ENCODE measurements around the gene PALLD. TPM values are rescaled to one million over a fixed set of nuclear protein-coding genes. Genes with fewer than 3 reads are reported as not detected.
A peak's percentile ranks its signal among the peaks of the same experiment; 100 is the strongest.

PALLD gene
- total RNA-seq, 2 donors from 2014 or later = 705 to 752 TPM

DNA sequence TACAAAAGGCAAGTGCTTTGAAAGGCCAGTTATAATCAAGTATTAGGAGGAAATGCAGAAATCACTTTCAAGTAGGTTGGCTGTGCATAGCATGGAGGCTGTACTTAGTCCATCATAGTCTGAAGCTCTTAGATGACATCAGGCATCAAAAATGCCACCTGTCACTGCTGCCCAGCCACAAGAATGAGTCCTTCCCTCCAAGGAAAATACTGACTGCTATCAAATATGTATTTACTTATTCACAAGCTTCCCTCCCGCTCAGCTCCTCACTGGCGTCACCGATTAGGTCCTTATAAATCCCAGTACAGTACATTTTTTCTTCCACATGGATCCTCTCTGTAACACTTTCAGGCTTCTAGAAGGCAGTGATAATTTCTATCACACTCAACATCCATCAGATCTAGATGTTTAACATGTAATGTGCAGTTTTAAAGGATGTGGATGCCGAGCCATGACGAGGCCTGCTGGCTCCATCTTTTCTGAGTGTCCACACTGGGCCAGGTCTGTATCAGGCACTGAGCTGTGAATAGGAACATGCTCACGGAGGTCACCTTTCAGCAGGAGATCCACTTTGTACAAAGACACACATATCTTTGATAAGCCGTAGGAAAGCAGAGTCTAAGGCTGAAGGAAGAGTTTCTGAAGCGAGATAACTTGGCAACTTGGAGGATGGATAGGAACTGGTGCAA is 121.9 kb downstream of the PALLD start:
- no peaks in the 10 kb centered on the region for H3K9me3 ChIP-seq
- H3K4me1 ChIP-seq (ENCODE audit: control insufficient read depth in 1 of 2, low read depth in 2 of 2) = peaks cover 15 to 49% of the 10 kb centered on the region in 2 donors
- TF ChIP-seq, protein P1, sequence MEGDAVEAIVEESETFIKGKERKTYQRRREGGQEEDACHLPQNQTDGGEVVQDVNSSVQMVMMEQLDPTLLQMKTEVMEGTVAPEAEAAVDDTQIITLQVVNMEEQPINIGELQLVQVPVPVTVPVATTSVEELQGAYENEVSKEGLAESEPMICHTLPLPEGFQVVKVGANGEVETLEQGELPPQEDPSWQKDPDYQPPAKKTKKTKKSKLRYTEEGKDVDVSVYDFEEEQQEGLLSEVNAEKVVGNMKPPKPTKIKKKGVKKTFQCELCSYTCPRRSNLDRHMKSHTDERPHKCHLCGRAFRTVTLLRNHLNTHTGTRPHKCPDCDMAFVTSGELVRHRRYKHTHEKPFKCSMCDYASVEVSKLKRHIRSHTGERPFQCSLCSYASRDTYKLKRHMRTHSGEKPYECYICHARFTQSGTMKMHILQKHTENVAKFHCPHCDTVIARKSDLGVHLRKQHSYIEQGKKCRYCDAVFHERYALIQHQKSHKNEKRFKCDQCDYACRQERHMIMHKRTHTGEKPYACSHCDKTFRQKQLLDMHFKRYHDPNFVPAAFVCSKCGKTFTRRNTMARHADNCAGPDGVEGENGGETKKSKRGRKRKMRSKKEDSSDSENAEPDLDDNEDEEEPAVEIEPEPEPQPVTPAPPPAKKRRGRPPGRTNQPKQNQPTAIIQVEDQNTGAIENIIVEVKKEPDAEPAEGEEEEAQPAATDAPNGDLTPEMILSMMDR (IDR thresholded peaks at IDR 0.05) = no peak
- ATAC-seq (ENCODE audit: insufficient number of reproducible peaks, low FRiP score, low read depth) = peak; percentile 72
- H3K27me3 ChIP-seq (replicated peaks; ENCODE audit: insufficient read depth) = no peaks in the 10 kb centered on the region
- peak overlapping the region; percentile 25 to 69 for H3K27ac ChIP-seq
- H3K4me3 ChIP-seq = peak overlapping the region; percentile 34
- DNase-seq (ENCODE audit: low spot score) = no peak
- H3K36me3 ChIP-seq = no peaks in the 10 kb centered on the region

DNA sequence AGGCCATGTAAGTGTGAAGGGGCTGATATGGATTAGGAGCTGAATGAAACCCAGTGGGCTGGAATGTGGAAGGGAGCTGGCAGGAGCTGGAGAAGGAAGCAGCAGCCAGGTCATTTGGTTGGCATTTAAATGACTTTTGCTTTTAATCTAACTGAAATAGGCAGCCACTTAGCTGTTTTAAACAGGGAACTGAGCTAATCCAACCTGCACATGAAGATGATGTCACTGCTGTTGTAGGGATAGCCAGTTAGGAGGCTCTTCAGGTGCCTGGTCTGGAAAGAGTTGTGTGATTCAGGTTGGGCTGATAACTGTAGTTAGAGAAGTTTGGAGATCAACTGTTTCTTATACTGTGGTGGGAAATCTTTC is 122.4 kb downstream of the PALLD start:
- TF ChIP-seq, protein P1 (IDR thresholded peaks at IDR 0.05) = no peak
- Histone ChIP-seq H3K27ac (peak overlapping the region; percentile 25 to 69), H3K9me3 (no peaks in the 10 kb centered on the region), H3K27me3 (replicated peaks; ENCODE audit: insufficient read depth) (no peaks in the 10 kb centered on the region), H3K4me3 (peak overlapping the region; percentile 34), H3K4me1 (ENCODE audit: control insufficient read depth in 1 of 2, low read depth in 2 of 2) (peaks cover 15 to 49% of the 10 kb centered on the region in 2 donors), H3K36me3 (no peaks in the 10 kb centered on the region)
- no peak for DNase-seq (ENCODE audit: low spot score)
- no peak for ATAC-seq (ENCODE audit: insufficient number of reproducible peaks, low FRiP score, low read depth)

DNA sequence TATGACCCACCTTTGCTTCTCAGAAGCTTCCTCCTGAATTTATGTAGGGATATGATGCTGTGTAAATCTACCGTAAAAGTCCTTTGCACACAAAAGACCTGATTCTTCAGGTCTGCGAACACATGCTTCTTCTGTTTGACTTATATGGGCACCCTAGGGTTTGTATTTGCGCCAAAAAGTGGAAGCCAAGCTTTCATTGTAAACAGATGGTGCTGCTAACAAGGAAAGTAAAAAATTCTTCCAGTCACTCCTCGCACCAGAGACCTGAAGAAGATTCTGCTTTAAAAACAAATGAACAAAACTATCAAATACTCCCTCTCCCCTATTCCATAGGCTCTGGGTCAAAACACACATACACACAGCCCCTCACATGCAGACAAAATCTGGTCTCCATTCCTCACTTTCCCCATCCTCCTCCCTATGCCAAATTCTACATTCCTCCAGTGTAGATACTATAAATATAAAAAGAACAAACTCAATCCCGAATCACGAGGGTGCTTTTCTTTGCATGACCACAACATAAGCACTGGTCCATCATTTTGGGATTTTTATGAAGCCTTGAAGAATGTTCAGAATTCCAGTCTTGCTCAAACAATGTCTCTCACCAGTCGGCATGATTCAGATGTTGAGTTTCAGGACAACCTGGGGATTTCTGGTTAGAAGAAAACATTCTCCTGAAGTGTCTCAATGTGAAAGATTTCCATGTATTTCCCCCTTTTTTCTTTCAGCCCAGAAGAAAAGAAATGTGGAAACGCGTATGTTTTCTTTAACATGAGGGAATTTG is 125.1 kb downstream of the PALLD start:
- H3K4me3 ChIP-seq = no peak overlapping the region
- H3K9me3 ChIP-seq = no peaks in the 10 kb centered on the region
- peak overlapping the region in 1 of 2 donors; percentile 25 for H3K27ac ChIP-seq
- ATAC-seq (ENCODE audit: insufficient number of reproducible peaks, low FRiP score, low read depth) (no peak), DNase-seq (ENCODE audit: low spot score) (no peak)
- H3K36me3 ChIP-seq = no peaks in the 10 kb centered on the region
- no peaks in the 10 kb centered on the region for H3K27me3 ChIP-seq (replicated peaks; ENCODE audit: insufficient read depth)
- peaks cover 7 to 39% of the 10 kb centered on the region in 2 donors for H3K4me1 ChIP-seq (ENCODE audit: control insufficient read depth in 1 of 2, low read depth in 2 of 2)
- TF ChIP-seq, protein P1 (IDR thresholded peaks at IDR 0.05) = no peak

DNA sequence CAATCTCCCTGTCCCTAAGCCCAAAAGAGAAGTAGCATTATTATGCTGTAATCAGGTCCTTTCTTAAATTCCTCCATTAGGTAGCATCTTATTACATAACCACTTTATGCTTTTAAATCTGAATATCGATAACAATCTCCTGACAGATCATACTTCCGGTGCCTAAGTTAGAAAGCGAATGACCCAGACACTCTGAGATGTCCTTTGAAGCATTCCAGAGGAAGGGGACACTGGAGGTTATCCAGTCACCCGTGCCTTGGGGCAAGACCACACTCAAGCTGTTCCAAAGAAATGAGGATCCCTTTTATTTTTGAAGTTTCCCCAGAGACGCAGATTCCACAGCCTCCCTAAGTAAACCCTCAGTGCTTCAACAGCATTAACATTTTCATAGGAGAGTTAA is 125.7 kb downstream of the PALLD start:
- Histone ChIP-seq H3K36me3 (no peaks in the 10 kb centered on the region), H3K4me1 (ENCODE audit: control insufficient read depth in 1 of 2, low read depth in 2 of 2) (peaks cover 7 to 39% of the 10 kb centered on the region in 2 donors), H3K4me3 (no peak overlapping the region), H3K27ac (peak overlapping the region in 1 of 2 donors; percentile 25), H3K9me3 (no peaks in the 10 kb centered on the region), H3K27me3 (replicated peaks; ENCODE audit: insufficient read depth) (no peaks in the 10 kb centered on the region)
- TF ChIP-seq, protein P1 (IDR thresholded peaks at IDR 0.05) = no peak
- no peak for DNase-seq (ENCODE audit: low spot score)
- ATAC-seq (ENCODE audit: insufficient number of reproducible peaks, low FRiP score, low read depth) = no peak

DNA sequence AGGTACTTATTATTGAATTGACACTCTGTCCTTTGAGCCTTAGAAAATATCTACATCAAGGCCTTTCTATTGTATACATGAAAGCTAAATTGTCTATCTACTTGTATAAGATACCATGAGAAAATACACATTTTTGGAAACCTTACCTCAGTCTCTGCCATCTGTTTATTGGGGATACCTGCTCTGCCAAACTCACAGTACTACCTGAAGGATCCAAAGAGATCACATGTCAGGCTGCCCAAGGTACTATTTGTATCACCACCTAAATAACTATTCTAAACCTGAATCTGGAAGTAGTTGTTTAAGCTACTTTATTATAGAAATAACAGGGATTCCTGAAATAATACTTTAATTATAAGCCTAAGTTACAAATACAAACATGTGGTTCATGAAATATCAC is 126.2 kb downstream of the PALLD start:
- ATAC-seq (ENCODE audit: insufficient number of reproducible peaks, low FRiP score, low read depth) (no peak), DNase-seq (ENCODE audit: low spot score) (no peak)
- Histone ChIP-seq H3K36me3 (no peaks in the 10 kb centered on the region), H3K4me3 (no peak overlapping the region), H3K4me1 (ENCODE audit: control insufficient read depth in 1 of 2, low read depth in 2 of 2) (peaks cover 7 to 39% of the 10 kb centered on the region in 2 donors), H3K9me3 (no peaks in the 10 kb centered on the region), H3K27ac (no peak overlapping the region), H3K27me3 (replicated peaks; ENCODE audit: insufficient read depth) (no peaks in the 10 kb centered on the region)
- TF ChIP-seq, protein P1 (IDR thresholded peaks at IDR 0.05) = no peak
